Measurements from ENCODE around the gene SPEF1. TPM values are rescaled to one million over a fixed set of nuclear protein-coding genes. Genes with fewer than 3 reads are reported as not detected.
A peak's percentile ranks its signal among the peaks of the same experiment; 100 is the strongest.

SPEF1 gene
- total and polyA plus RNA-seq, 7 donors, result 0.12 to 1.7 (median 0.24) TPM; not detected in 3

- TF ChIP-seq, protein P1, sequence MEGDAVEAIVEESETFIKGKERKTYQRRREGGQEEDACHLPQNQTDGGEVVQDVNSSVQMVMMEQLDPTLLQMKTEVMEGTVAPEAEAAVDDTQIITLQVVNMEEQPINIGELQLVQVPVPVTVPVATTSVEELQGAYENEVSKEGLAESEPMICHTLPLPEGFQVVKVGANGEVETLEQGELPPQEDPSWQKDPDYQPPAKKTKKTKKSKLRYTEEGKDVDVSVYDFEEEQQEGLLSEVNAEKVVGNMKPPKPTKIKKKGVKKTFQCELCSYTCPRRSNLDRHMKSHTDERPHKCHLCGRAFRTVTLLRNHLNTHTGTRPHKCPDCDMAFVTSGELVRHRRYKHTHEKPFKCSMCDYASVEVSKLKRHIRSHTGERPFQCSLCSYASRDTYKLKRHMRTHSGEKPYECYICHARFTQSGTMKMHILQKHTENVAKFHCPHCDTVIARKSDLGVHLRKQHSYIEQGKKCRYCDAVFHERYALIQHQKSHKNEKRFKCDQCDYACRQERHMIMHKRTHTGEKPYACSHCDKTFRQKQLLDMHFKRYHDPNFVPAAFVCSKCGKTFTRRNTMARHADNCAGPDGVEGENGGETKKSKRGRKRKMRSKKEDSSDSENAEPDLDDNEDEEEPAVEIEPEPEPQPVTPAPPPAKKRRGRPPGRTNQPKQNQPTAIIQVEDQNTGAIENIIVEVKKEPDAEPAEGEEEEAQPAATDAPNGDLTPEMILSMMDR (IDR thresholded peaks at IDR 0.05), result no peak
- intact Hi-C loops (cut with DNase I), result no loop called here
- ATAC-seq, result no peak
- Histone ChIP-seq H3K27me3 (ENCODE audit: insufficient read depth in 3 of 3, low read length in 2 of 3) (no peaks in the 10 kb centered on the region), H3K36me3 (ENCODE audit: insufficient read depth in 1 of 2, low read depth in 1 of 2) (peaks cover 0 to 41% of the 10 kb centered on the region in 2 donors), H3K27ac (no peak overlapping the region), H3K9me3 (no peaks in the 10 kb centered on the region), H3K4me3 (no peak overlapping the region), H3K4me1 (peaks cover 6% of the 10 kb centered on the region)
- DNase-seq, result peak in 1 of 2 donors; percentile 23
- WGBS, 3 donors, result 81 to 92% (median 85%) methylated on average over 15 to 18 of the region's 18 CpGs
Measured at GRCh38 chr20:3800256-3800877, 19.1 kb upstream of the SPEF1 start.

DNA sequence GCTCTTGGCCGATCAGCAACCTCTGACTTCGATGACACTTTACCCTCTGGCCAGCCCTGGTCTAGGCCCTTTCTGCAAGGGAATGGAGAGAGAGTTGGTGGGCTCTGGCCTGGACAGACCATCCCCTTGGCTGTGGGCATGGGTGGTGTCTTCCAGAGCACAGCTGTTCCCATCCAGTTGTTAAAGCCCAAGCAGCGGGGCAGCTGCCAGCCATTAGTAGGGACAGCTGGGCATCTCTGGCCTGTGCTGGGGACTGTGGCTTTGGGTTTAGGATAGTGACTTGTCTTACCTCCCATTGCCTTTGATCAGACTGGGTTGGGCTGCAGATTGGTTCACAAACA, 17.6 kb upstream of the SPEF1 start:
- no peak for ATAC-seq
- peak in 1 of 2 donors; percentile 39 for DNase-seq
- Histone ChIP-seq H3K27me3 (ENCODE audit: insufficient read depth in 3 of 3, low read length in 2 of 3) (no peaks in the 10 kb centered on the region), H3K36me3 (ENCODE audit: insufficient read depth in 1 of 2, low read depth in 1 of 2) (peaks cover 0 to 33% of the 10 kb centered on the region in 2 donors), H3K4me1 (peaks cover 6% of the 10 kb centered on the region), H3K27ac (no peak overlapping the region), H3K4me3 (no peak overlapping the region), H3K9me3 (no peaks in the 10 kb centered on the region)
- 72 to 74% (median 73%) methylated on average over 3 of the region's 3 CpGs for WGBS, 3 donors
- TF ChIP-seq, protein P1 (IDR thresholded peaks at IDR 0.05), result no peak
- intact Hi-C loops (cut with DNase I), result no loop called here

GRCh38 chr20:3798373-3798768, 17.1 kb upstream of the SPEF1 start:
- Histone ChIP-seq H3K9me3 (no peaks in the 10 kb centered on the region), H3K4me1 (peaks cover 6% of the 10 kb centered on the region), H3K27ac (no peak overlapping the region), H3K36me3 (ENCODE audit: insufficient read depth in 1 of 2, low read depth in 1 of 2) (peaks cover 0 to 28% of the 10 kb centered on the region in 2 donors), H3K4me3 (no peak overlapping the region), H3K27me3 (ENCODE audit: insufficient read depth in 3 of 3, low read length in 2 of 3) (no peaks in the 10 kb centered on the region)
- 63 to 71% (median 64%) methylated on average over 5 of the region's 5 CpGs for WGBS, 3 donors
- peak in 1 of 2 donors; percentile 39 for DNase-seq
- no peak for ATAC-seq
- intact Hi-C loops (cut with DNase I), result no loop called here
- TF ChIP-seq, protein P1 (IDR thresholded peaks at IDR 0.05), result no peak

- H3K36me3 ChIP-seq (ENCODE audit: insufficient read depth in 1 of 2, low read depth in 1 of 2), result peaks cover 0 to 22% of the 10 kb centered on the region in 2 donors
- H3K9me3 ChIP-seq, result no peaks in the 10 kb centered on the region
- peak in 1 of 2 donors; percentile 41 for DNase-seq
- intact Hi-C loops (cut with DNase I), result no loop called here
- no peak for ATAC-seq
- WGBS, 3 donors, result 62 to 76% (median 71%) methylated on average over 19 of the region's 19 CpGs
- peak overlapping the region; percentile 86 for H3K4me3 ChIP-seq
- H3K27me3 ChIP-seq (ENCODE audit: insufficient read depth in 3 of 3, low read length in 2 of 3), result no peaks in the 10 kb centered on the region
- TF ChIP-seq, protein P1 (IDR thresholded peaks at IDR 0.05), result no peak
- H3K27ac ChIP-seq, result no peak overlapping the region
- peaks cover 6% of the 10 kb centered on the region for H3K4me1 ChIP-seq
Measured at GRCh38 chr20:3797592-3798372, 16.5 kb upstream of the SPEF1 start.

All from psoas muscle (tissue), 8 donors.